Activated naive CD4-positive, alpha-beta T cell treated with Interleukin-2 at 50 U/mL for 16 hours (primary cell): ENCODE data around the gene RCBTB1.
A peak's percentile ranks its signal among the peaks of the same experiment; 100 is the strongest.
"Not testable (repeated sequence)": the region's sequence is repeated elsewhere in the genome, so short reads cannot be mapped to it uniquely, and the experiment has no call there.

Experiments used
- DNase-seq: peaks from one replicate; pipeline ENCODE4 v3.0.0-alpha.2; 2020

The RCBTB1 gene

GRCh38 chr13:49585220-49586157 is at the start of gene RCBTB1:
TSS of gene RCBTB1 (minus strand) at chr13:49585558. CDS start at chr13:49567279, 18,279 bp downstream.
- DNase-seq, result peak; percentile 72

- no peak for DNase-seq
These were observed 48.4 kb upstream of the RCBTB1 start for GRCh38 chr13:49633710-49634109.

GRCh38 chr13:49632156-49632555 is 46.8 kb upstream of the RCBTB1 start:
- DNase-seq, result no peak

- no peak for DNase-seq
These were observed 45.2 kb upstream of the RCBTB1 start for GRCh38 chr13:49630580-49630979.

GRCh38 chr13:49629947-49630346 is 44.6 kb upstream of the RCBTB1 start:
- DNase-seq, result no peak

- DNase-seq, result no peak
These were observed 44.0 kb upstream of the RCBTB1 start for GRCh38 chr13:49629196-49629938.

GRCh38 chr13:49627831-49628652 is 42.7 kb upstream of the RCBTB1 start, which contains the start of gene ARL11:
TSS of gene ARL11 (plus strand) at chr13:49628507. CDS start at chr13:49630448, 1,941 bp downstream.
- peak; percentile 46 for DNase-seq

GRCh38 chr13:49625392-49626079 is 40.2 kb upstream of the RCBTB1 start:
- DNase-seq, result no peak

GRCh38 chr13:49624229-49624628 is 38.9 kb upstream of the RCBTB1 start:
- DNase-seq, result no peak

GRCh38 chr13:49622174-49622946 is 37.0 kb upstream of the RCBTB1 start:
- DNase-seq, result no peak

GRCh38 chr13:49620170-49620621 is 34.8 kb upstream of the RCBTB1 start:
- no peak for DNase-seq

- DNase-seq, result no peak
These were observed 31.3 kb upstream of the RCBTB1 start for GRCh38 chr13:49616676-49617065.

- DNase-seq, result no peak
These were observed 30.7 kb upstream of the RCBTB1 start for GRCh38 chr13:49615836-49616675.

GRCh38 chr13:49612042-49612441 is 26.7 kb upstream of the RCBTB1 start:
- DNase-seq, result not testable (repeated sequence)

- DNase-seq, result no peak
These were observed 24.8 kb upstream of the RCBTB1 start for GRCh38 chr13:49610176-49610575.

- DNase-seq, result no peak
These were observed 23.4 kb upstream of the RCBTB1 start for GRCh38 chr13:49608651-49609331.

GRCh38 chr13:49607761-49608160 is 22.4 kb upstream of the RCBTB1 start:
- no peak for DNase-seq

GRCh38 chr13:49606747-49607648 is 21.6 kb upstream of the RCBTB1 start:
- peak; percentile 83 for DNase-seq

GRCh38 chr13:49604570-49604969 is 19.2 kb upstream of the RCBTB1 start:
- no peak for DNase-seq
